Stimulated activated CD4-positive, alpha-beta T cell treated with anti-CD3 and anti-CD28 coated beads, Interleukin-15, amount 100 ng/mL, for 24 hours (primary cell): Measurements from ENCODE around the gene PRKD2.
"Not testable (repeated sequence)": the region's sequence is repeated elsewhere in the genome, so short reads cannot be mapped to it uniquely, and the experiment has no call there.

Source experiments
- DNase-seq: peaks from one replicate; pipeline ENCODE4 v3.0.0-alpha.2; 2020

Gene PRKD2

DNA sequence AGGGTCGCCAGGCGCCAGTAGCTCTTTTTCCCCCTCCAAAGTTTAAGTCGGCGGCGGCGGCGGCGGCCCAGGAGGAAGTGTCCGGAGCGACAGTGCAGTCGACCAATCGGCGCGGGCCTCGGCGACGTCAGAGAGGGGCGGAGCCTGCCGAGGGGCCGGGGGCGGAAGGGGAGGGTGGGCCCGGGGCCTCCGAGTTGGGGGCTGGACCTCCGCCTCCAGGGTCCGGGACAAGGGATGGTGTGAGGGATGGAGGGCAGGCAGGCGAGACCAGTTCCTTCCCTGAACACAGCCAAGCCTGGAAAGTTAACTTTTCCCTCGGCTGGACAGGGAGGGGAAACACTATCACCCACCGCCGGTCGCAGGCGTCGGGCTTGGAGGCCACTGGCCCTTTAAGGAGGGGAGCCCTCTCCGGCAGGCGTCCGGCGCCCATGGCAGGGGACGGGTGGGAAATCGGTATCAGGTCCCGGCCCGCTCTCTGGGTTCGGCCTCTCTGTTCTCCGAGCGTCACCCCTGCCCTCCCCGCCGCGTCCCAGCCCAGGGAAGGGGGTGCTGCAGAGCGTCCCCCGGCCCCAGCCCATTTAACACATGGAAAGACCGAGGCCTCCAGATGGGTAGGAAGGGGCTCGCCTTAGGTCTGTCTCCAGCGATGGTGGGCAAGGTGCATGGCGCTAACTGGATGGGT is at the start of gene PRKD2:
Gene PRKD2 (minus strand): TSS at position 81 of the 682 bp plus-strand sequence. CDS start 744 bp downstream, outside the sequence.
- DNase-seq, result peak; percentile 93

DNA sequence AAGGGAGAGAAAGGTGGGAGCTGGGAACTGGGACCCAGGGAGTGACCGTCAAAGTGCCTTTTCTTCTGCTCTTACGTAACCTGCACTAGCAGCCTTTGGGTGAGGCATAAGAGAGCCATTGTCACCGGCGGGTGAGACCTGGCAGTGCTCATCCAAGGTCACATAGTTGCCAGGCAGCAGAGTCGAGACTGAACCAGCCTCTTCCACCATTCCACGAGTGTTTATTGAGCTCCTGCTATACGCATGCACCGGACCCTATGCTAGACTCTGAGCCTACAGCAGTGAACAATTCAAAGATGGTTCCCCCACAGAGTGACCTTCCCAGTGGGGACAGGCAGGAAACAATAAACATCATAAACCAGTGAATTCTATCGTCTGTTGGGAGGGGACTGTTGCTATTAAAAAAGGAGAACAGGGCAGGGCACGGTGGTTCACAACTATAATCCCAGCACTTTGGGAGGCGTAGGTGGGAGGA is 47.9 kb upstream of the PRKD2 start:
- DNase-seq, result no peak

DNA sequence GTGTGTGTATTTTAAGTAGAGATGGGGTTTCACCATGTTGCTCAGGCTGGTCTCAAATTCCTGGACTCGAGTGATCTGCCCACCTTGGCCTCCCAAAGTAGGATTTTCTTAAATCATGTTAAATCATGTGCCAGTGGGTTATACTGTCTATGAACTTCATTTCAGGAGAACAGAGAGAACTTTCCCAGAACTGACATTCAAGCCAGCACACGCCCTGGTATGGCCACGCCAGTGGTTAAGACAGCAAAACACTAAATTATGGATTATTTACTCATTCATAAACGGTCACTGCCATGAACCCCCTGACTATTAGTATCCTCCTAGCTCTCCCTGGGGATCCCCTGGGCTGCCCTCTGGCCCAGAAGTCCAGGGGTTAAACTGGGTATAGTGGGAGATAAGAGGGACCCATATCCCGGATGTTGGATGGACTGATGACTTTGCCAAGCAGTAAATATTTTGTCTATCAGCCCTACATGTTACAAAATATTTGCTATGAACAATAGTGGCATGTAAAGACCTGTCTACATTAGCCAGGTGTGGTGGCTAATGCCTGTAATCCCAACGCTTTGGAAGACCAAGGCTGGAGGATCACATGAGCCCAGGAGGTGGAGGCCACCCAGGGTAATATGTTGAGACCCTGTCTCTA is 45.5 kb upstream of the PRKD2 start:
- no peak for DNase-seq

DNA sequence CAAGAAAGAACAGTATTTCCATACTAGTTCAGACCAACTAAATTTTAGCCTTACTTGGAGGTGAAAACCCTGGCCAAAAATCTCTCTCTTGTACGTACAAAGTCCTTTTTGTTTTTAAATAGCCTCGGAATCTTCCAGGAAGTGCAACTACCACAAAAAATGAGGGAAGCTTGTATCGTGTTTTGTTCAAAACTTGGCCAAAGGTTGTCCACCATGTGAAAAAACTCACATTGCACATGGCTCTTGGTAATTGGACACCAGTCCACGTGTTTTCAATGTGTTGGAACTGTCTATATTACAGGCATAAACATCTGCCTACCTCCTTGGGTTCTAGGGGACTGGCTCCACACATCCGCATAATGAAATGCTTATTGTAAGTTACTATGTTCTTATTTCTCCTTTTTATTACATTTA is 44.5 kb upstream of the PRKD2 start:
- no peak for DNase-seq

DNA sequence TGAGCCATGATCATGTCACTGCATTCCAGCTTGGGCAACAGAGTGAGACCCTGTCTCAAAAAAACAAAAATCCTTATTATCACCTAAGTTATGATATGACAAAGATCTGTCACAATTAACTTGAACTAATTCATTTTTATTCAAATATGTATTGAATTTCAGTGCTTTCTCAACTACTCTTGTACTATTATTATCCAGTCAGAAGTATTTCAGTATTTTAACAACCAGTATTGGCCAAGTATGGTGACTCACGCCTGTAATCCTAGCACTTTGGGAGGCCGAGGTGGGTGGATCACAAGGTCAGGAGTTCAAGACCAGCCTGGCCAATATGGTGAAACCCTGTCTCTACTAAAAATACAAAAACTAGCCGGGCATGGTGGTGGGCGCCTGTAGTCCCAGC is 44.0 kb upstream of the PRKD2 start:
- DNase-seq, result not testable (repeated sequence)

DNA sequence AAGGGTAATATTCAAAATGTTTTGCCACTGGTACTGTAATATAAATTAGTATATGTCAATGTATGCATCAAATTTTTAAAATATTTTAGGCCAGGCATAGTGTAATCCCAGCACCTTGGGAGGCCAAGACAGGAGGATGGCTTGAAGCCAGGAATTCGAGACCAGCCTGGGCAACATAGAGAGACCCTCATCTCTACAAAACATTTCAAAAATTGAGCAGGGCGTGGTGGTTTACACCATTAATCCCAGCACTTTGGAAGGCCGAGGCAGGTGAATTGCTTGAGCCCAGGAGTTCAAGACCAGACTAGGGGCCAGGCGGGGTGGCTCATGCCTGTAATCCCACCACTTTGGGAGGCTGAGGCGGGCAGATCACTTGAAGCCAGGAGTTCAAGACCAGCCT is 43.4 kb upstream of the PRKD2 start:
- no peak for DNase-seq

DNA sequence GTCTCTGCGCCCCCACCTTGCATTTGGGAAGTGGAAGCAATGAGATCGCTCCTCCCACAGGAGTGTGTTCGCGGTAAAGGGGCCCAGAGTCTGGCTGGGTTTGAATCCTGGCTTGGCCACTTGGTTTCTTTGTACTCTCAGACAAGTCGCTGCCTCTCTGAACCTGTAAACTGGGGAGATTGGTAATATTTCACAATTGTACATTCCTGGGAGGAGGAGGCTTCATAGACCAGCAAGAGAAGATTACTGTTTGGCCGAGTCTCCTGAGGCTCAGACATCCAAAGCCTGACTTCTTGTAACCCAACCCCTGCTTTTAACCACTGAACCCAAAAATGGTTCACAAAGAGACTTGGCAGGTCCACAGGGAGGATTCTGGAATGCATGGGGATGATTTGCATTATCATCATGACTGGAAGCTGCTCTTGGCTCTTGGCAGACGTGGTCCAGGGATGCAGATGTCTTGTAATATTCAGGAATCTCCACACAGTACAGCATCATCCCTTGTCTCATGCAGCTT is 43.0 kb upstream of the PRKD2 start:
- DNase-seq, result no peak

DNA sequence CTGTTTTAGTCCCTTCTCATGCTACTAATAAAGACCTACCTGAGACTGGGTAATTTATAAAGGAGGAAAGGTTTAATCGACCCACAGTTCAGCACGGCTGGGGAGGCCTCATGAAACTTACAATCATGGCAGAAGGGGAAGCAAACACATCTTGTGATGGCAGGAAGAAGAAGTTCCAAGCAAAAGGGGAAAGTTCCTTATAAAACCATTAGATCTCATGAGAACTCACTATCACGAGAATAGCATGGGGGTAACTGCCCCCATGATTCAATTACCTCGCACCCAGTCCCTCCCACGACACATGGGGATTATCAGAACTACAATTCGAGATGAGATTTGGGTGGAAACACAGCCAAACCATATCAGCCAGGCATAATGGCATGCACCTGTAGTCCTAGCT is 42.3 kb upstream of the PRKD2 start:
- no peak for DNase-seq

DNA sequence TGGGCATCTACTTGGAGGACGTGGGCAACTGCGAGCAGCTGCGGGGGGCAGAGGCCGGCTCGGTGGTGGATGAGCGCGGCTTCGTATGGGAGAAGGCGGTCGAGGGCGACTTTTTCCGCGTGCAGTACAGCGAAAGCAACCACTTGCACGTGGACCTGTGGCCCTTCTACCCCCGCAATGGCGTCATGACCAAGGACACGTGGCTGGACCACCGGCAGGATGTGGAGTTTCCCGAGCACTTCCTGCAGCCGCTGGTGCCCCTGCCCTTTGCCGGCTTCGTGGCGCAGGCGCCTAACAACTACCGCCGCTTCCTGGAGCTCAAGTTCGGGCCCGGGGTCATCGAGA is 39.6 kb upstream of the PRKD2 start:
- no peak for DNase-seq

DNA sequence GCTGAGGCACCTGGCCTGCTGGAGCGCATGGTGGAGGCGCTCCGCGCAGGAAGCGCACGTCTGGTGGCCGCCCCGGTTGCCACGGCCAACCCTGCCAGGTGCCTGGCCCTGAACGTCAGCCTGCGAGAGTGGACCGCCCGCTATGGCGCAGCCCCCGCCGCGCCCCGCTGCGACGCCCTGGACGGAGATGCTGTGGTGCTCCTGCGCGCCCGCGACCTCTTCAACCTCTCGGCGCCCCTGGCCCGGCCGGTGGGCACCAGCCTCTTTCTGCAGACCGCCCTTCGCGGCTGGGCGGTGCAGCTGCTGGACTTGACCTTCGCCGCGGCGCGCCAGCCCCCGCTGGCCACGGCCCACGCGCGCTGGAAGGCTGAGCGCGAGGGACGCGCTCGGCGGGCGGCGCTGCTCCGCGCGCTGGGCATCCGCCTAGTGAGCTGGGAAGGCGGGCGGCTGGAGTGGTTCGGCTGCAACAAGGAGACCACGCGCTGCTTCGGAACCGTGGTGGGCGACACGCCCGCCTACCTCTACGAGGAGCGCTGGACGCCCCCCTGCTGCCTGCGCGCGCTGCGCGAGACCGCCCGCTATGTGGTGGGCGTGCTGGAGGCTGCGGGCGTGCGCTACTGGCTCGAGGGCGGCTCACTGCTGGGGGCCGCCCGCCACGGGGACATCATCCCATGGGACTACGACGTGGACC is 39.1 kb upstream of the PRKD2 start:
- no peak for DNase-seq

DNA sequence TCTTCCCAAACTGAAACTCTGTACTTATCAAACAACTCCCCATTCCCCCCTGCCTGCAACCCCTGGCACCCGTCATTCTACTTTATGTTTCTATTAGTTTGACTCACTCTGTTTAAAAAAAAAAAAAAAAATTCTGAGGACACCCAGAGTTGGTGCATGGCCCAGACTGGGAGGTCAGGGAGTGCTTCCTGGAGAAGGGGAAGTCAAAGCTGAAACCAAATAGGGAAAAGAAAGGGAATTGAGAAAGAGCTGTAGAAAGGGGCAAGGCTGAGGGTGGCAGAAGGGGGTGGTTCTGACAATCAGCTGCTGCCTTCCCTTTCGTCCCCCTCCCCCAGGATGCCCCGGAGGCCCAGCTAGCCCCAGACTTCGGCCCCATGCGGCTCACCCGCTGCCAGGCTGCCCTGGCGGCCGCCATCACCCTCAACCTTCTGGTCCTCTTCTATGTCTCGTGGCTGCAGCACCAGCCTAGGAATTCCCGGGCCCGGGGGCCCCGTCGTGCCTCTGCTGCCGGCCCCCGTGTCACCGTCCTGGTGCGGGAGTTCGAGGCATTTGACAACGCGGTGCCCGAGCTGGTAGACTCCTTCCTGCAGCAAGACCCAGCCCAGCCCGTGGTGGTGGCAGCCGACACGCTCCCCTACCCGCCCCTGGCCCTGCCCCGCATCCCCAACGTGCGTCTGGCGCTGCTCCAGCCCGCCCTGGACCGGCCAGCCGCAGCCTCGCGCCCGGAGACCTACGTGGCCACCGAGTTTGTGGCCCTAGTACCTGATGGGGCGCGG is 38.4 kb upstream of the PRKD2 start:
- no peak for DNase-seq

DNA sequence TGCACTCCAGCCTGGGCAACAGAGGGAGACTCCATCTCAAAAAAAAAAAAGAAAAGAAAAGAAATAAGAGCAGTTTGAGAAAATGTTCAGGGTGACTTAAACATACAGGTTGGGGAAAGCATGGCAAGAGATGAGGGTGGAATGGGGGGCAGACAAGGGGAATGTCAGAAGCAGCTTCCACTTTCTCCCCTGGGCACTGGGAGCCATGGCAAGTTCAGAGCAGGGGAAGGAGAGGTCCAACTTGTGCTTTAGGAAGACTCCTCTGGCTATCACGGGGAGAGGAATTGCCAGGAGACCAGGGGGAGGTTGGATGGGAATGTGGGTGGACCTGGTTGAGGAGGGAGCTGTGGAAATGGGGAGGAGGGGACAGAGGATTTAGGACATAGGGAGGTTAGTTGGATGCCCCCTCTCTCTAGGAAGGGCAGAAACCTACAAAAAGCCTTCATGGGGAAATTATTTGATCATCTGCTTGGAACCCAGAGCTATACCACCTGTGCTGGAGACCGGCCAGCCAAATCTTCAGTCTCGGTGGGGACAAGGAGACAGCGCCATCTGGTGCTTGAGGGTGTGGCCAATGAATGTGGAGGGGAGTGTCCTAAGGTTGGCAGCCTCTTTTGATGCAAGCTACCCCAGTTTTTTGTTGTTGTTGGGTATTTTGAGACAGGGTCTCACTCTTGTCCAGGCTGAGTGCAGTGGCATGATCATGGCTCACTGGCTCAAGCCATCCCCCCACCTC is 36.7 kb upstream of the PRKD2 start:
- peak; percentile 74 for DNase-seq

DNA sequence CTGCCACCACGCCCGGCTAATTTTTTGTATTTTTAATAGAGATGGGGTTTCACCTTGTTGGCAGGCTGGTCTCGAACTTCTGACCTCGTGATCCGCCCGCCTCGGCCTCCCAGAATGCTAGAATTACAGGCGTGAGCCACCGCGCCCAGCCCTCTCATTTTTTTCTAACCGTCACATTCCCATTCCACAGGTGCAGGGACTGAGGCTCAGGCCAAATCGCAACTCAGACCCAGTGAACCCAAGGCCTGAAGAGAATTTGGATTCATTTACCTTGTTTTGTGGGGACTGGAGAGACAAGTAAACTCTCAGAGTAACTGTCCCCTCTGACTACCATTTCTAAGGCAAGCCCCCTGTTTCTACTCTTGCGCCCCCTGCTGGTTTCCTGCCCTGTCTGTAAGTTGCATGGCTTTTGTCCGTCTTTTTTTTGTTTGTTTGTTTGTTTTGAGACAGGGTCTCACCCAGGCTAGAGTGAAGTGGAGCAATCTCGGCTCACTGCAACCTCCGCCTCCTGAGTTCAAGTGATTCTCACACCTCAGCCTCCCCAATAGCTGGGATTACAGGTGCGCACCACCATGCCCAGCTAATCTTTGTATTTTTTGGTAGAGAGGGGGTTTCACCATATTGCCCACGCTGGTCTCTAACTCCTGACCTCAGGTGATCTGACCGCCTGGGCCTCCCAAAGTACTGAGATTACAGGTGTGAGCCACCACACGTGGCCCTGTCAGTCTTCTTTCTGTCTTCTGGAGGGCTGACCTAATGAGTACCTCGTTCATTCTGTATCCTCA is 31.6 kb upstream of the PRKD2 start:
- peak; percentile 87 for DNase-seq

DNA sequence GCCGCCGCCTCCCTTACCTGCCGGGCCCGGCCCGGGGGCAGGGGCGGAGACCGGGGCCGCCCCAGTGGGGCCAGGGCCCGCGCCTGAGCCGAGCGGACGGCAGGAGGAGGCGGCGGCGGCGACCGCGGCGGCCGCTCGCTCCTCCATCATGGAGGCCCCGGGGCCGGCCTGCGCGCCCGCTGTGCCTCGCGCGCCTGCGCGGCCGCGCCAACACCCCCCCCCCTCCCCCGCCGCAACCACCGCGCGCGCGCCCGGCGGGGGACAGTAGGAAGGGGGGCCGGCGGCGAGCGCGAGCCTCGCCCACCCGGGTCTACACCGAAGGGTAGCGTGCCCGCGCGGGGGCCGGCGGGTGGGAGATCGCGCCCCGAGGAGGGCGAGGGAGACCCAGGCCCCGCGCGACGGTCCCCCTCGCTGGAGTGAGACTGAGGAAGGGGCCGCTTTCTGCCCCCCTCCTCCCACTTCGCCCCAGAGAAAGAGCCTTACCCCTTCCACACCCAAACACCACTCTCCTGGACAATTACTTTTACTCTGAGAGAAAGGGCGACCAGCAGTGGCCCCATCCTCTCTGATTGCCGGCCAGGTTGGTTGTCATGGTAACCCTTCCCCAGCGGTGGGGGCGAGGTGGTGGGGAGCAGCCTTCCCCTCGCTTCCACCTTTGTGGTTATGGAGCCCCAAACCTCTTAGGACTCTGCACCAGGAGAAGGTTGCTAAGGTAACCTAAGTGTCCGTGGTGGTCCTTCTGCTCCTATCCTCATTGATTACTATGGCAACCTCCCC is 29.6 kb upstream of the PRKD2 start, which contains the start of gene STRN4:
Gene STRN4 (minus strand): TSS at position 170 of the 777 bp plus-strand sequence. CDS start 20 bp downstream, at position 150.
- DNase-seq, result peak; percentile 67

DNA sequence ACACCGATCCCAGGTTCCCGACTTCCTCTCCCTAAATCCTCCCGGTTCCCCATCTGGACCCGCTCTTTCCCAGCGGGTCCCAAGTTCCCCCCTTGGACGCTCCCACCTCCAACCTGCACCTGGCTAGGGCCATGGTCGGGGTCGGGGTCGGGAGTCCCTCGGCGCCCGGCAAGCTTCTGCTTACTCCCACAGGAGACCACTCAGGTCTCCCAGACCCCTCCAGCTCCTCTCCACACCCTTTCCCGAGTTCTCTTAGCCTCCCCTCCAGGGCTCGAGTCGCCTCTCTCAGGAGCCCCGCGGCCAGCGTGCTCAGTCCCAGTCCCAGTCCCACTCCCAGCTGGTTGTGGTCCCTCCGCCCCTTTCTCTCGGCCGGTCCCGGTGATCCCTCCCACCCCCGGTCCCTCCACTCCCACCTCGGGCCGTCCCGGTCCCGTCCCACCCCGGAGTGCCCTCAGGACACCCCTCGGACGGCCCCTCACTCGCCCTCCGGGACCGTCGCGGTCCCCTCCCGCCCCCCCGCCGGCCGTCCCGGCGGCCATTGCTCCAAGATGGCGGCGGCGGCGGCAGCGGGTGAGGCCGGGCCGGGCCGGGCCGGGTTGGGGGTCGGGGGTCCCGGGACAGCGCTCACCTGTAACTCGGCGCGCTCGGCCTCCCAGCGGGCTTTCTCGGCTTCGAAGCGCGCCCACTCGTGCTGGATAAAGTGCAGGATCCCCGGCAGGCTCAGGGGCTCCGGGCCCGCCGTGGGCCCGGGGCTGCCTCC is 28.8 kb upstream of the PRKD2 start, which contains the start of gene FKRP:
Gene FKRP (plus strand): TSS at position 537 of the 760 bp plus-strand sequence. CDS start 9,394 bp downstream, outside the sequence.
- DNase-seq, result peak; percentile 52

DNA sequence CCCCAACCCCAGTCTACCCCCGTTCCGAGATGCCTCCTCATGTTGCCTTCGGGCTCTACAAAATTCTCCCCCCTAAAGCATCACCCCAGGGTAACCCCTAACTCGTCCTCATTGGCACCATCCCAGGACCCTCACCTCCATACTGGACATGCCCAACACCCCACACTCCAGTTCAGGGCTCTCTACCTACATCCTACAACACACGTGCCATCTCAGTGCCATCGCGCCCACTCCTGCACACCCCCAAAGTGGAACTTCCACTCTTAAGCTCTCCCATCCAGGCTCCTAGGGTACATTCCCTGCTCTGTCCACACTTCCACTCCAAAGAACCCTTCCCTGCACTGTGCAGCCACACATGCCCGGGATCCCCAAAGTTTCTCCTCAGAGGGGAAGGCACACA is 28.1 kb upstream of the PRKD2 start:
- DNase-seq, result no peak

DNA sequence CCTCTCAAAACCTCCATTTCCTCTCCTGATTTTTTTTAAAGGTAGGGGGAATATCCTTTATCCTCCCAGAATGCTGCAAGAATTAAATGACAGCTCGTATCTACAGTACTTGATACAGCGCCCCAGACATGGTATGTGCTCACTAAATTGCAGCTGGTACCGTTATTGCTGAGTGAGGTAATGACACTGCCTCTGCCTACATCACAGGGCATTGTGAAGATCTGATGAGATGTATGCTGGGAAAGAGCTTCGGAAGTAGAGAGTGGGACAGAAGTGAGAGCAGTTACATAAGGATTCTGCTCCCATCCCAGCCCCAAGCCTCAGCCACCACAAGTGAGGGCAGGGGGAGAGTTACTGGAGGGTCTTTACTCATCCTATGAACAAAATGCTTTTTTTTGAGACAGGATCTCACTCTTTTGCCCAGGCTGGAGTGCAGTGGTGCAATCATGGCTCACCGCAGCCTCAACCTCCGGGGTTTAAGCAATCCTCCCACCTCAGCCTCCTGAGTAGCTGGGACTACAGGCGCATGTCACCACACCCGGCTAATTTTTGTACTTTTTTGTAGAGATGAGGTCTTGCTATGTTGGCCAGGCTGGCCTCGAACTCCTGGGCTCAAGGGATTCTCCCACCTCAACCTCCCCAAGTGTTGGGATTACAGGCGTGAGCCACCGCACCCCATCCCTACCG is 27.2 kb upstream of the PRKD2 start:
- no peak for DNase-seq

DNA sequence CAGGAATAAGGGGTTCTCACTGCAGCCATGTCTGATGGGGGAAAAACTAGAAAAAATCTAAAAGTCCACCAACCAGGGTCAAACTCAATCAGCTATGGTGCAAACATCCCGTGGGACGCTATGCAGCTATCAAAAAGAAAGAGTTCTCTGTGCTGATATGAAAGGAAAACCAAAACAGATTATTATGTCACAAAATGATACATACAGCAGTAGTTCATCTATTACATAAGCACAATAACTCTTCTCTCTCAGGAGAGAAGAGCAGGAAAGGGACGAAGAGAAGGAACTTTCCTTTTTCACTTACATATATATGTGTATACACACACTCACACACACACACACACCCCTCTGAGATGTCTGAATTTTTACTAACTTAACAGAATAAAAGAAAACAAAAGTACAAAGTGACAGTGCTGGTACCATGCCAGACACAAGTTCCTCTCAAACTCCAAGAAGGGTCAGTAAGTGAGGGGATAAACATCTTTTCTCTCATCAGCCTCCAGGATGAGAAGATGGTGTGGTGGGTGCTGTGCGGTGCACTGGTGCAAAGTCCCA is 26.1 kb upstream of the PRKD2 start:
- DNase-seq, result no peak

DNA sequence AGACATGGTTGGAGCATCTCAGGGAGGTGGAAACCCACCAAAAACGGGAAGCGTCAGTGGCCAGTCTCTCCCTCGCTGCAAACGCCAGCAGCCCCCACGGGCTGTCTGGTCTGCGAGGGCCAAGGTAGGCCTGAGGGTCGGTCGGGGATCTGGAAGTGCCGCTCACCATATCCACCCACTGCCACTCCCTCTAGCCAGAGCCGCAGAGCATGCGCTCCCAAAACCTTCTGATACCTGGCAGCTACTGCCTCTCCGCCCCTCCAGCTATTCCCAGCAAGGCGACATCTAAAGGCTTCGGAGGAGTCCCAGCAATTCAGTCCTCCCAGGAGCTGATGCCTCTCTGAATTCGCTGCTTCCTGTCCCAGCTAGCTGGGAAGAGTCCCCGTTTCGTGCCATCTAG is 24.5 kb upstream of the PRKD2 start:
- DNase-seq, result no peak
